Coronary artery (tissue), 2 donors: ENCODE results near the gene SRSF7.
A peak's percentile ranks its signal among the peaks of the same experiment; 100 is the strongest.
"Not testable (repeated sequence)": the region's sequence is repeated elsewhere in the genome, so short reads cannot be mapped to it uniquely, and the experiment has no call there.

Source experiments
- DNase-seq: peaks from one replicate; pipeline ENCODE4 v3.0.0-alpha.2; 2017; ENCODE audit warnings: low spot score
- H3K27ac ChIP-seq, 2 donors: fragments of 200-600 bp; sonication (generic); one replicate each; pipeline ENCODE4 v1.5.1; 2016 to 2019
- H3K4me3 ChIP-seq: fragments of 200-600 bp; sonication (generic); 2 replicates; pipeline ENCODE4 v1.5.1; 2016; ENCODE audit warnings: mild to moderate bottlenecking, moderate library complexity
- TF ChIP-seq, protein P1 (sequence below): fragments of 200-600 bp; sonication (generic); IDR thresholded peaks from one replicate; pipeline ENCODE4 v1.5.1; 2019; ENCODE audit warnings: antibody characterized with exemption

The SRSF7 gene

DNA sequence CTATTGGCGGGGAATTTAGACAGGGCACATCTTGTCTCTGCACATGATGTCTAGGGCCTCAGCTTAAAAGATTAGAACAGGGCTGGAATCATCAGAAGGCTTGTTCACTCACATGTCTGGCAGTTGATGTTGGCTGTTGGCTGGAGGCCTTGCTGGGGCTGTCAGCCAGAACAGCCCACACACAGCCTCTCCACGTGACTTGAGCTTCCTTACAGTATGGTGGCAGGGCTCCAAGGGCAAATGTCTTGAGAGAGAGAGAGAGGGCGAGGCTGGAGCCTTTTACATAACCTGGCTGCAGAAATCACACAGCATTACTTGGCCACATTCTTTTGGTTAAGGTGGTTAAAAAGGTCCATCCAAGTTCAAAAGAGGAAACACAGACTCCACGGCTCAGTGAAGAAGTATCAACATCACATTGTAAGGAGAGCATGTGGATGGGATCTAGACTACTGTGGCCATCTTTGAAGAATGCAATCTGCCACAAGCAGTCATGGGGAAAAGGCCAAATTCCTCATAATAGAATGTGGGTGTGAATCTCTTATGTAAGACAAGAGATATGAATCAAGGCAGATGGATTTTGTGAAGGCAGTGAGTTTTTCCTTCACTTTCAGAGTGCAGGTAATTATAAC lies 30.4 kb downstream of the SRSF7 start:
- TF ChIP-seq, protein P1, sequence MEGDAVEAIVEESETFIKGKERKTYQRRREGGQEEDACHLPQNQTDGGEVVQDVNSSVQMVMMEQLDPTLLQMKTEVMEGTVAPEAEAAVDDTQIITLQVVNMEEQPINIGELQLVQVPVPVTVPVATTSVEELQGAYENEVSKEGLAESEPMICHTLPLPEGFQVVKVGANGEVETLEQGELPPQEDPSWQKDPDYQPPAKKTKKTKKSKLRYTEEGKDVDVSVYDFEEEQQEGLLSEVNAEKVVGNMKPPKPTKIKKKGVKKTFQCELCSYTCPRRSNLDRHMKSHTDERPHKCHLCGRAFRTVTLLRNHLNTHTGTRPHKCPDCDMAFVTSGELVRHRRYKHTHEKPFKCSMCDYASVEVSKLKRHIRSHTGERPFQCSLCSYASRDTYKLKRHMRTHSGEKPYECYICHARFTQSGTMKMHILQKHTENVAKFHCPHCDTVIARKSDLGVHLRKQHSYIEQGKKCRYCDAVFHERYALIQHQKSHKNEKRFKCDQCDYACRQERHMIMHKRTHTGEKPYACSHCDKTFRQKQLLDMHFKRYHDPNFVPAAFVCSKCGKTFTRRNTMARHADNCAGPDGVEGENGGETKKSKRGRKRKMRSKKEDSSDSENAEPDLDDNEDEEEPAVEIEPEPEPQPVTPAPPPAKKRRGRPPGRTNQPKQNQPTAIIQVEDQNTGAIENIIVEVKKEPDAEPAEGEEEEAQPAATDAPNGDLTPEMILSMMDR = no peak
- Histone ChIP-seq H3K27ac (peak overlapping the region; percentile 42 to 54), H3K4me3 (no peak overlapping the region)
- DNase-seq = peak; percentile 84

DNA sequence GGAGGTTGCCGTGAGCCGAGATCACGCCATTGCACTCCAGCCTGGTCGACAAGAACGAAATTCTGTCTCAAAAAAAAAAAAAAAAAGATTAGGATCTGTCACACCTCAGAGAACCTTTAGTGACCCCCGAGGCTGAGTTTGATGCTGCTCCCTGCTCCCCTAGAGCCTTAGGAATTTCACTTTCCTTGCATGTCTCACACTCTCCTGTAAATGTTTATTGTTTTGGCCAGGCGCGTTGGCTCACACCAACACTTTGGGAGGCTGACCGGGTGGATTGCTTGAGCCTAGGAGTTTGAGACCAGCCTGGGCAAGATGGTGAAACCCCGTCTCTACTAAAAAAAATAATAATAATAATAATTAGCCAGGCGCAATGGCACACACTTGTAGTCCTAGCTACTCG lies 31.5 kb downstream of the SRSF7 start:
- Histone ChIP-seq H3K4me3 (no peak overlapping the region), H3K27ac (peak overlapping the region in 1 of 2 donors; percentile 42)
- DNase-seq = peak; percentile 46
- TF ChIP-seq, protein P1 = no peak

DNA sequence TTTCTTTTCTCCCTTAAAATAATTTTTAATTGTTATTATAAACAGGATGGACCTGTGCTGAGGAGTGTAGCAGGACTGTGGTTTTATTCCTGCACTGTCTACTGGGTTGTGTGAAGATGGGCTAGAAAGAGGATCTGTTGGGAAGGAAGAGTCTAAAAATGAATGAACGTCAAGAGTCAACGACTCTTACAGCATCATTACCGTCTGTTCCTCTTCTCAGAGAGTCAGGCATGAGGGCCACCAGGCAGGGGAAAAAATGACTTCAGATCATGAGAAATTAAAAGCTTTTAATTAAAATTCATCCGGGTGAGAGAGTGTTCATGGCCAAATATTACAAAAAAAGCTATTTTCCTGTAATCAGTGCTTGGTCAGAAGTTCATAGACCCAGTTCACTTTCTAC lies 32.6 kb downstream of the SRSF7 start:
- no peak for DNase-seq
- TF ChIP-seq, protein P1 = no peak
- H3K27ac ChIP-seq = no peak overlapping the region

DNA sequence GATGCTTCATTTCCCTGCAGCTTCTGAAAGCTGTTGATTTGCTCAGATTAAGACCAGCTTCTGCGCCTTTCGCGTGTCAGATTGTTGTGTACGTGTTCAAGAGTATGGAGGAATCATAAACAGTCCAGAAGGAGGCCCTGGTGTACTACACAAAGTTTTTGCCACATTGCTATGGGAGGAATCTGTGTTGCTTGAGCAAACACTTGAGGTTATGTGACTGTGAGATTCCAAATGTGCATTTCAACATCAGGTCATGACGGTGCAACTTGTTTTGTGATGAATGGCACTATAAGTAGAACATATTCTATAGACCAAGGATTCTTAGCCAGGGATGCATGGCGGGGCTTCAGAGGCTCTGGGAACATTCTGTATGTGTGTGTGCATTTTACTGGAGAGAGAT lies 35.0 kb downstream of the SRSF7 start:
- H3K27ac ChIP-seq = no peak overlapping the region
- TF ChIP-seq, protein P1 = no peak
- H3K4me3 ChIP-seq = no peak overlapping the region
- DNase-seq = no peak

More for the DNA sequence above, 32.6 kb downstream of the SRSF7 start:
- H3K4me3 ChIP-seq = no peak overlapping the region

DNA sequence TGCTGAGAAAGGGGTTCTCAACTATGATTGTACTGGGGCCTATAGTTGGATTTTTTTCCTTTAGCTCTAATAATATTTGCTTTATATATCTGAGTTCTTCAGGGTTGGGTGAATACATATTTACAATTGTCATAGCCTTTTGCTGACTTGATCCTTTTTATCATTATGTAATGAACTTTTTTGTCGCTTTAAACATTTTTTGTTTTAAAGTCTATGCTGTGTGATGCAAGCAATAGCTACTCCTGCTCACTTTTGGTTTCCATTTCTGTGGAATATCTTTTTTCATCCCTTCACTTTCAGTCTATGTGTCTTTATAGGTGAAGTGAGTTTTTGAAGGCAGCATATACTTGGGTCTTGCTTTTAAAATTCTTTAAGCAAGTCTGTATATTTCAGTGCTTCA lies 36.2 kb downstream of the SRSF7 start:
- not testable (repeated sequence) for H3K4me3 ChIP-seq, DNase-seq, H3K27ac ChIP-seq

DNA sequence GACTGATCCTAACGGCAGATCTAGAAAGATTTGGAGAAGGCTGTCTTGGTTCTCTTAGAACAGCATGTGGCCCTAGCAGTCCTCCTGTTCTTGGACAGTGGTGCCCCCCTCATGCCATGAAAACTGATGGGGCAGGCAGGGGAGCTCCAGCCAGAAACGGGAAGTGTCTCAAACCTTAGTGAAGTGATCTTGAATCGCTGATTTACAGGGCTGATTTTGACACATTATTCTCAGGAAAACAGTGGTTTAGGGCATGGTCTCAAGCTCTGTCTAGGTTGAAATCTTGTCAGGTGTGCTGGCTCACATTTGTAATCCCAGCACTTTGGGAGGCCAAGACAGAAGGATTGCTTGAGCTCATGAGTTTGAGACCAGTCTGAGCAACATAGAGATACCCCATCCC lies 37.8 kb downstream of the SRSF7 start:
- TF ChIP-seq, protein P1 = no peak
- no peak overlapping the region for H3K27ac ChIP-seq
- no peak overlapping the region for H3K4me3 ChIP-seq
- no peak for DNase-seq

DNA sequence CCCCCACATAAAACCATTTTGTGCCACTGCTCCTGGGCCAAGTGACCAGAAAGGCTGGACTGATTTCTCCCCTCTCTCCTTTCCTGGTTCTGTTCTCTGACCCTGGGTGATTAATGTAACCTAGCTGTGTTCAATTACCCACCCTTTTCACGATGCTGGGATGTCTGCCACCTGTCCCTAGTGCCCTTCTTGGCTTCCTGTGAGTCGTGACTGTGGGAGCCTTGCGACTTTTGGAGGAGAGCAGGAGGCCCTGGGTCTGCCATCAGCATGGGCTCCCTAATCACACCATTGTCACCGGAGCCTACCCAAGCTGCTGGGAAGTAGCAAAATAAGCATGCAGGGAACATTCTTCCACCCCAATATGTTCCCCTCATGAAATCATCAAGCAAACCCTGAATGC lies 38.3 kb downstream of the SRSF7 start:
- no peak for DNase-seq
- H3K27ac ChIP-seq = no peak overlapping the region
- TF ChIP-seq, protein P1 = no peak
- H3K4me3 ChIP-seq = no peak overlapping the region
